WTC11 (cell line): Measurements from ENCODE around the gene RPH3AL. TPM values are rescaled to one million over a fixed set of nuclear protein-coding genes. Genes with fewer than 3 reads are reported as not detected.

Source experiments
- ATAC-seq: fragments of 200-7000 bp; cut with Tn5 transposase; 2 replicates; pipeline ENCODE4 v1.10.0; 2021; ENCODE audit warnings: mild to moderate bottlenecking, moderate library complexity
- CTCF ChIA-PET: fragments of 300-600 bp; sonication (Branson Sonifier 250); formaldehyde crosslinking; loops from one replicate; lab custom pipeline; 2021; ENCODE audit warnings: antibody characterized with exemption; lab: Charles Lee
- POLR2A ChIA-PET: fragments of 350-600 bp; sonication (Branson Sonifier 250); formaldehyde crosslinking; loops from one replicate; lab custom pipeline; 2021; ENCODE audit warnings: antibody characterized with exemption; lab: Charles Lee
- DNase-seq: peaks from one replicate; pipeline ENCODE4 v3.0.0; 2021; ENCODE audit warnings: low spot score
- H3K27ac Mint-ChIP-seq: 2 replicates; pipeline ENCODE4 v1.8.0; 2021; ENCODE audit warnings: mixed read lengths
- H3K27me3 Mint-ChIP-seq: 2 replicates; pipeline ENCODE4 v1.8.0; 2021; ENCODE audit warnings: low read depth, mild to moderate bottlenecking, moderate library complexity, mixed read lengths
- H3K36me3 Mint-ChIP-seq: 2 replicates; pipeline ENCODE4 v1.8.0; 2021; ENCODE audit warnings: mixed read lengths
- H3K4me1 Mint-ChIP-seq: 2 replicates; pipeline ENCODE4 v1.8.0; 2022; ENCODE audit warnings: mixed read lengths
- H3K4me3 Mint-ChIP-seq: 2 replicates; pipeline ENCODE4 v1.8.0; 2021; ENCODE audit warnings: mild to moderate bottlenecking, moderate library complexity, mixed read lengths
- H3K9me3 Mint-ChIP-seq: 2 replicates; pipeline ENCODE4 v1.8.0; 2021; ENCODE audit warnings: mixed read lengths
- ARID4B ChIP-seq: sonication (generic); formaldehyde crosslinking; IDR thresholded peaks from 2 replicates; pipeline ENCODE4 v1.8.0; 2023; ENCODE audit warnings: missing genetic modification reagents, mild to moderate bottlenecking, borderline replicate concordance
- FOXK1 ChIP-seq: sonication (generic); formaldehyde crosslinking; IDR thresholded peaks from 2 replicates; pipeline ENCODE4 v1.8.0; 2022; ENCODE audit warnings: mild to moderate bottlenecking, moderate library complexity, missing genetic modification reagents
- IRF2 ChIP-seq: sonication (generic); formaldehyde crosslinking; IDR thresholded peaks from 2 replicates; pipeline ENCODE4 v1.8.0; 2022; ENCODE audit warnings: low read depth, missing genetic modification reagents, borderline replicate concordance
- MAX ChIP-seq: sonication (generic); formaldehyde crosslinking; IDR thresholded peaks from 2 replicates; pipeline ENCODE4 v1.8.0; 2022; ENCODE audit warnings: mild to moderate bottlenecking, missing genetic modification reagents
- NR2C2 ChIP-seq: sonication (generic); formaldehyde crosslinking; IDR thresholded peaks from 2 replicates; pipeline ENCODE4 v1.8.0; 2022; ENCODE audit warnings: mild to moderate bottlenecking, missing genetic modification reagents
- RELA ChIP-seq: sonication (generic); formaldehyde crosslinking; IDR thresholded peaks from 2 replicates; pipeline ENCODE4 v1.8.1; 2022; ENCODE audit warnings: missing genetic modification reagents, mild to moderate bottlenecking, borderline replicate concordance
- SMAD3 ChIP-seq: sonication (generic); formaldehyde crosslinking; IDR thresholded peaks from 2 replicates; pipeline ENCODE4 v1.8.0; 2022; ENCODE audit warnings: missing genetic modification reagents, mild to moderate bottlenecking, borderline replicate concordance
- SOX15 ChIP-seq: fragments of 250-450 bp; sonication (Bioruptor Pico); IDR thresholded peaks from 2 replicates; pipeline ENCODE4 v1.9.0; 2021; ENCODE audit warnings: mild to moderate bottlenecking
- ZNF263 ChIP-seq: sonication (generic); formaldehyde crosslinking; IDR thresholded peaks from 2 replicates; pipeline ENCODE4 v1.8.1; 2022; ENCODE audit warnings: low read depth, mild to moderate bottlenecking, moderate library complexity, missing genetic modification reagents
- total RNA-seq: library from RNA; stranded (reverse); gene quantifications from 3 replicates; pipeline ENCODE4 v1.2.3, GENCODE V29; 2021
- TF ChIP-seq, protein P1 (sequence below): sonication (generic); formaldehyde crosslinking; IDR thresholded peaks from 2 replicates; pipeline ENCODE4 v1.8.1; 2022; ENCODE audit warnings: missing genetic modification reagents, borderline replicate concordance
- TF ChIP-seq, protein P2 (sequence below): sonication (generic); formaldehyde crosslinking; IDR thresholded peaks from 2 replicates; pipeline ENCODE4 v1.8.1; 2022; ENCODE audit warnings: mild to moderate bottlenecking, missing genetic modification reagents, moderate library complexity, borderline replicate concordance
- TF ChIP-seq, protein P3 (sequence below): sonication (generic); formaldehyde crosslinking; IDR thresholded peaks from 2 replicates; pipeline ENCODE4 v1.8.0; 2023; ENCODE audit warnings: mild to moderate bottlenecking, missing genetic modification reagents
- TF ChIP-seq, protein P4 (sequence below): sonication (generic); formaldehyde crosslinking; IDR thresholded peaks from 2 replicates; pipeline ENCODE4 v1.8.1; 2023; ENCODE audit warnings: mild to moderate bottlenecking, missing genetic modification reagents, moderate library complexity

Gene RPH3AL
- total RNA-seq, 1 experiment from 2014 or later: 2.0 TPM

- Mint-ChIP-seq H3K9me3 (peaks cover 17% of the 10 kb centered on the region), H3K27me3 (peaks cover 9% of the 10 kb centered on the region), H3K4me3 (no peak overlapping the region), H3K4me1 (peaks cover 29% of the 10 kb centered on the region), H3K36me3 (peaks cover 3% of the 10 kb centered on the region), H3K27ac (no peak overlapping the region)
- CTCF ChIA-PET: interaction anchor here (1.0 to 2.4 kb wide), 5 partner anchors 10 to 378 kb away, joined by 3 to 15 read pairs (median 4); no protein-coding TSS in a partner anchor
- ATAC-seq: no peak
- DNase-seq: no peak
- POLR2A ChIA-PET: no interaction called here
- TF ChIP-seq ARID4B (no peak), SOX15 (CRISPR knock-in tag) (no peak), NR2C2 (CRISPR knock-in tag) (no peak), RELA (no peak), ZNF263 (CRISPR knock-in tag) (no peak), SMAD3 (CRISPR knock-in tag) (no peak), IRF2 (no peak)
- TF ChIP-seq, protein P1, sequence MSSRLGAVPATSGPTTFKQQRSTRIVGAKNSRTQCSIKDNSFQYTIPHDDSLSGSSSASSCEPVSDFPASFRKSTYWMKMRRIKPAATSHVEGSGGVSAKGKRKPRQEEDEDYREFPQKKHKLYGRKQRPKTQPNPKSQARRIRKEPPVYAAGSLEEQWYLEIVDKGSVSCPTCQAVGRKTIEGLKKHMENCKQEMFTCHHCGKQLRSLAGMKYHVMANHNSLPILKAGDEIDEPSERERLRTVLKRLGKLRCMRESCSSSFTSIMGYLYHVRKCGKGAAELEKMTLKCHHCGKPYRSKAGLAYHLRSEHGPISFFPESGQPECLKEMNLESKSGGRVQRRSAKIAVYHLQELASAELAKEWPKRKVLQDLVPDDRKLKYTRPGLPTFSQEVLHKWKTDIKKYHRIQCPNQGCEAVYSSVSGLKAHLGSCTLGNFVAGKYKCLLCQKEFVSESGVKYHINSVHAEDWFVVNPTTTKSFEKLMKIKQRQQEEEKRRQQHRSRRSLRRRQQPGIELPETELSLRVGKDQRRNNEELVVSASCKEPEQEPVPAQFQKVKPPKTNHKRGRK: no peak
- TF ChIP-seq, protein P2, sequence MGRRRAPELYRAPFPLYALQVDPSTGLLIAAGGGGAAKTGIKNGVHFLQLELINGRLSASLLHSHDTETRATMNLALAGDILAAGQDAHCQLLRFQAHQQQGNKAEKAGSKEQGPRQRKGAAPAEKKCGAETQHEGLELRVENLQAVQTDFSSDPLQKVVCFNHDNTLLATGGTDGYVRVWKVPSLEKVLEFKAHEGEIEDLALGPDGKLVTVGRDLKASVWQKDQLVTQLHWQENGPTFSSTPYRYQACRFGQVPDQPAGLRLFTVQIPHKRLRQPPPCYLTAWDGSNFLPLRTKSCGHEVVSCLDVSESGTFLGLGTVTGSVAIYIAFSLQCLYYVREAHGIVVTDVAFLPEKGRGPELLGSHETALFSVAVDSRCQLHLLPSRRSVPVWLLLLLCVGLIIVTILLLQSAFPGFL (CRISPR knock-in tag): no peak
- TF ChIP-seq, protein P3, sequence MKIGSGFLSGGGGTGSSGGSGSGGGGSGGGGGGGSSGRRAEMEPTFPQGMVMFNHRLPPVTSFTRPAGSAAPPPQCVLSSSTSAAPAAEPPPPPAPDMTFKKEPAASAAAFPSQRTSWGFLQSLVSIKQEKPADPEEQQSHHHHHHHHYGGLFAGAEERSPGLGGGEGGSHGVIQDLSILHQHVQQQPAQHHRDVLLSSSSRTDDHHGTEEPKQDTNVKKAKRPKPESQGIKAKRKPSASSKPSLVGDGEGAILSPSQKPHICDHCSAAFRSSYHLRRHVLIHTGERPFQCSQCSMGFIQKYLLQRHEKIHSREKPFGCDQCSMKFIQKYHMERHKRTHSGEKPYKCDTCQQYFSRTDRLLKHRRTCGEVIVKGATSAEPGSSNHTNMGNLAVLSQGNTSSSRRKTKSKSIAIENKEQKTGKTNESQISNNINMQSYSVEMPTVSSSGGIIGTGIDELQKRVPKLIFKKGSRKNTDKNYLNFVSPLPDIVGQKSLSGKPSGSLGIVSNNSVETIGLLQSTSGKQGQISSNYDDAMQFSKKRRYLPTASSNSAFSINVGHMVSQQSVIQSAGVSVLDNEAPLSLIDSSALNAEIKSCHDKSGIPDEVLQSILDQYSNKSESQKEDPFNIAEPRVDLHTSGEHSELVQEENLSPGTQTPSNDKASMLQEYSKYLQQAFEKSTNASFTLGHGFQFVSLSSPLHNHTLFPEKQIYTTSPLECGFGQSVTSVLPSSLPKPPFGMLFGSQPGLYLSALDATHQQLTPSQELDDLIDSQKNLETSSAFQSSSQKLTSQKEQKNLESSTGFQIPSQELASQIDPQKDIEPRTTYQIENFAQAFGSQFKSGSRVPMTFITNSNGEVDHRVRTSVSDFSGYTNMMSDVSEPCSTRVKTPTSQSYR (CRISPR knock-in tag): no peak
- TF ChIP-seq, protein P4, sequence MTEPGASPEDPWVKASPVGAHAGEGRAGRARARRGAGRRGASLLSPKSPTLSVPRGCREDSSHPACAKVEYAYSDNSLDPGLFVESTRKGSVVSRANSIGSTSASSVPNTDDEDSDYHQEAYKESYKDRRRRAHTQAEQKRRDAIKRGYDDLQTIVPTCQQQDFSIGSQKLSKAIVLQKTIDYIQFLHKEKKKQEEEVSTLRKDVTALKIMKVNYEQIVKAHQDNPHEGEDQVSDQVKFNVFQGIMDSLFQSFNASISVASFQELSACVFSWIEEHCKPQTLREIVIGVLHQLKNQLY: no peak
These were observed 30.4 kb downstream of the RPH3AL start for GRCh38 chr17:322006-322780.

DNA sequence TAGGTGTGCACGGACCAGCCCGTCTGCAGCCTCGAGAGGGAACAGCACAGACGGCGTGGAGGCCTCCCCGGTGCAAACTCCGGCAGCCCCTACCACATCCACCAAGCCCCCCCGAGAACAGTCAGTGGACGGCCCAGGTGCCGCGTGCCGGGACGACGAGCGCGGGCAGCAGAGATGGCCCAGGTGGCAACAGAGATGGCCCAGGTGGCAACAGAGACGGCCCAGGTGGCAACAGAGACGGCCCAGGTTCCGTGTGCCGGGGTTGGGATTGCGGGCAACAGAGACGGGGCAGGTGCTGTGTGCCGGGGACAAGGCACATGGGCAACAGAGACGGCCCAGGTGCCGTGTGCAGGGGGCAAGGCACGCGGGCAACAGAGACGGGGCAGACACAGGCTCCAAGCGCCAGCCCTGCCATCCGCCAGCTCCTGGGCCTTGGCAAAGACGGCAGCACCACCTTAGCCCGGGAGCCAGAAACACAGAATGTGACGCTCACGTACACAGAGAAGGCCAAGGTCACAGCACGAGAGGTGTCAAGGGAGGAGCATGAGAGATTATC, 31.1 kb downstream of the RPH3AL start:
- Mint-ChIP-seq H3K27ac (no peak overlapping the region), H3K4me1 (peaks cover 29% of the 10 kb centered on the region), H3K36me3 (peaks cover 5% of the 10 kb centered on the region), H3K27me3 (peaks cover 12% of the 10 kb centered on the region), H3K4me3 (peak overlapping the region; percentile 10; the same call in 1 of the 2 replicates), H3K9me3 (peaks cover 25% of the 10 kb centered on the region)
- no peak for ATAC-seq
- 0 out of 2 replicates have a peak, but pooled peaks have one; percentile 38 for TF ChIP-seq NR2C2 (CRISPR knock-in tag)
- peak; percentile 29; the same call in 1 of the 2 replicates for TF ChIP-seq MAX
- 0 out of 2 replicates have a peak, but pooled peaks have one; percentile 47 for TF ChIP-seq RELA
- TF ChIP-seq FOXK1 (CRISPR knock-in tag): no peak
- ChIA-PET CTCF (interaction anchor here (1.0 to 2.4 kb wide), 8 partner anchors 12 to 379 kb away, joined by 3 to 15 read pairs (median 4); no protein-coding TSS in a partner anchor), POLR2A (no interaction called here)
- DNase-seq: no peak
